Transverse colon (tissue), 4 donors: ENCODE data around the gene DVL1. TPM values are rescaled to one million over a fixed set of nuclear protein-coding genes. Genes with fewer than 3 reads are reported as not detected.
A peak's percentile ranks its signal among the peaks of the same experiment; 100 is the strongest.

Source experiments
- DNase-seq: peaks from one replicate; pipeline ENCODE4 v3.0.0-alpha.2; 2019
- H3K27ac ChIP-seq, 4 donors: fragments of 200-600 bp; sonication (generic); 2 replicates each; pipeline ENCODE4 v1.5.1; 2016 to 2018; ENCODE audit warnings: inconsistent platforms in 4 of 4
- H3K27me3 ChIP-seq: fragments of 200-600 bp; sonication (generic); 2 replicates; pipeline ENCODE4 v1.5.1; 2017; ENCODE audit warnings: inconsistent platforms
- H3K36me3 ChIP-seq, 4 donors: fragments of 200-600 bp; sonication (generic); 2 replicates each; pipeline ENCODE4 v1.5.1; 2017 to 2019; ENCODE audit warnings: inconsistent platforms in 4 of 4
- H3K4me1 ChIP-seq, 4 donors: fragments of 200-600 bp; sonication (generic); 2 replicates each; pipeline ENCODE4 v1.5.1; 2017 to 2020; ENCODE audit warnings: inconsistent platforms in 4 of 4
- H3K4me3 ChIP-seq, 4 donors: fragments of 200-600 bp; sonication (generic); 1 replicate in 1 of 4; 2 replicates in 3 of 4; pipeline versions ENCODE4 v1.5.1 to v1.6.1; 2017 to 2019; ENCODE audit warnings: inconsistent platforms in 4 of 4
- H3K9me3 ChIP-seq, 2 donors: fragments of 200-600 bp; sonication (generic); 2 replicates each; pipeline ENCODE4 v1.5.1; 2017 to 2019; ENCODE audit warnings: inconsistent platforms in 2 of 2
- CTCF ChIP-seq, 5 experiments: fragments of 200-600 bp in 3 of 5; fragments of 450-650 bp in 2 of 5; sonication (generic) in 3 of 5; IDR thresholded peaks; 1 replicate in 2 of 5; 2 replicates in 3 of 5; pipeline ENCODE4 v1.5.1; 2016 to 2017; ENCODE audit warnings: antibody characterized with exemption in 5 of 5, inconsistent platforms in 3 of 5, mild to moderate bottlenecking in 2 of 5, moderate library complexity in 1 of 5
- EP300 ChIP-seq: sonication (generic); formaldehyde crosslinking; IDR thresholded peaks from one replicate; pipeline ENCODE4 v1.6.1; 2017; ENCODE audit warnings: antibody characterized with exemption, low read depth
- POLR2A ChIP-seq: fragments of 450-650 bp; IDR thresholded peaks from one replicate; pipeline ENCODE4 v1.6.1; 2016; ENCODE audit warnings: antibody characterized with exemption, mild to moderate bottlenecking, moderate library complexity
- POLR2AphosphoS5 ChIP-seq, 3 donors: sonication (generic); formaldehyde crosslinking; IDR thresholded peaks; one replicate each; pipeline ENCODE4 v1.6.1; 2016; ENCODE audit warnings: antibody characterized with exemption in 3 of 3
- WGBS, 2 donors: methylation state at CpG; one replicate each; pipeline ENCODE4 v1.1.5; 2018; ENCODE audit warnings: low coverage in 1 of 2; 5-methylcytosine and 5-hydroxymethylcytosine counted together
- in situ Hi-C, 4 donors: fragments of 200-750 bp; cut with MboI; loops; one replicate each; pipeline versions ENCODE4 v1.15.0 to v1.15.1; 2017; ENCODE audit warnings: low sequenced_read_pairs in 3 of 4, low pct_ligation_motif_present in 1 of 4, low pct_unique_long_range_greater_than_20kb in 1 of 4
- intact Hi-C: fragments of 100-400 bp; cut with DNase I; formaldehyde crosslinking; loops from one replicate; pipeline ENCODE4 v1.15.1; 2023; ENCODE audit warnings: low total_unique reads
- small RNA-seq, 4 donors: library from RNA; depleted of rRNA; stranded (forward); fragments of <200 nt; gene quantifications; one replicate each; pipeline ENCODE3, GENCODE V24; 2016
- total RNA-seq, 4 donors: library from RNA; depleted of rRNA; stranded (reverse); fragments of >200 nt; gene quantifications; one replicate each; pipeline ENCODE4 v1.1.0, GENCODE V29; 2016

Gene DVL1
- total RNA-seq, 4 donors from 2014 or later = 103 to 182 (median 115) TPM

- in situ Hi-C loops (no loop called here), intact Hi-C loops (no loop called here)
- H3K4me1 ChIP-seq = peaks cover 5 to 26% (median 19%) of the 10 kb centered on the region in 4 donors
- H3K4me3 ChIP-seq = no peak overlapping the region
- WGBS, 2 donors = 54% methylated on average over 25 of the region's 50 CpGs; no CpG with 5 or more reads in 1 of the 2 donors
- no peak for DNase-seq
- H3K27ac ChIP-seq = no peak overlapping the region
- H3K9me3 ChIP-seq = no peaks in the 10 kb centered on the region
- TF ChIP-seq POLR2A (no peak), EP300 (no peak), POLR2AphosphoS5 (IDR thresholded peaks at IDR 0.05) (no peak), CTCF (IDR thresholded peaks at IDR 0.05) (no peak)
- H3K27me3 ChIP-seq = peaks cover 33% of the 10 kb centered on the region
- H3K36me3 ChIP-seq = no peaks in the 10 kb centered on the region
These were observed 62.6 kb downstream of the DVL1 start for GRCh38 chr1:1286313-1287261.

GRCh38 chr1:1285611-1286311 is 63.5 kb downstream of the DVL1 start:
- H3K27ac ChIP-seq = no peak overlapping the region
- no peak for TF ChIP-seq POLR2AphosphoS5 (IDR thresholded peaks at IDR 0.05)
- no peak for TF ChIP-seq POLR2A
- TF ChIP-seq EP300 = no peak
- TF ChIP-seq CTCF (IDR thresholded peaks at IDR 0.05) = no peak
- in situ Hi-C loops = no loop called here
- H3K27me3 ChIP-seq = peaks cover 33% of the 10 kb centered on the region
- 40% methylated on average over 31 of the region's 37 CpGs; no CpG with 5 or more reads in 1 of the 2 donors for WGBS, 2 donors
- no peaks in the 10 kb centered on the region for H3K36me3 ChIP-seq
- peak; percentile 46 for DNase-seq
- H3K4me1 ChIP-seq = peaks cover 8 to 24% (median 13%) of the 10 kb centered on the region in 4 donors
- intact Hi-C loops = no loop called here
- H3K9me3 ChIP-seq = no peaks in the 10 kb centered on the region
- H3K4me3 ChIP-seq = no peak overlapping the region

Small RNA genes lying within 50 kb of the gene (small RNA-seq; reads per million reads assigned to genes)
- 0 to 0.53 (median 0.26) reads per million in 4 donors for gene MIR6726

Other genes starting within 250 kb of the DVL1 start
- gene C1orf159, start 233.3 kb downstream of the DVL1 start, total RNA-seq = 100 to 1,000 TPM in 1 of 4 donors, 10 to 100 TPM in 3; 23.6 to 108 (median 47.3) TPM
- gene TTLL10, start 175.5 kb downstream of the DVL1 start, total RNA-seq = under 1 TPM in 2 of 4 donors, not detected in 2; 0.40 to 0.48 TPM
- 1 to 10 TPM in 2 of 4 donors, not detected in 2; 3.3 to 7.9 TPM for gene TNFRSF18, start 142.8 kb downstream of the DVL1 start, total RNA-seq
- 1 to 10 TPM in 1 of 4 donors, under 1 TPM in 1, not detected in 2; 0.55 to 4.8 TPM for gene TNFRSF4, start 135.3 kb downstream of the DVL1 start, total RNA-seq
- gene SDF4, start 117.4 kb downstream of the DVL1 start, total RNA-seq = 100 to 1,000 TPM; 153 to 267 (median 226) TPM
- 10 to 100 TPM in 3 of 4 donors, 1 to 10 TPM in 1; 8.5 to 24.9 (median 12.2) TPM for gene B3GALT6, start 117.2 kb downstream of the DVL1 start, total RNA-seq
- gene C1QTNF12, start 102.7 kb downstream of the DVL1 start, total RNA-seq = 10 to 100 TPM in 3 of 4 donors, not detected in 1; 11.9 to 52.8 (median 15.7) TPM
- gene UBE2J2, start 75.6 kb downstream of the DVL1 start, total RNA-seq = 100 to 1,000 TPM in 1 of 4 donors, 10 to 100 TPM in 3; 49.6 to 110 (median 59.1) TPM
- gene SCNN1D, start 69.0 kb downstream of the DVL1 start, total RNA-seq = 1 to 10 TPM; 1.5 to 3.5 (median 2.4) TPM
- gene ACAP3, start 41.5 kb downstream of the DVL1 start, total RNA-seq = 100 to 1,000 TPM in 2 of 4 donors, 10 to 100 TPM in 2; 52.4 to 190 (median 99.5) TPM
- gene PUSL1, start 40.8 kb downstream of the DVL1 start, total RNA-seq = 10 to 100 TPM in 3 of 4 donors, 1 to 10 TPM in 1; 7.0 to 35.9 (median 20.5) TPM
- gene INTS11, start 24.8 kb downstream of the DVL1 start, total RNA-seq = 100 to 1,000 TPM; 118 to 424 (median 140) TPM
- 100 to 1,000 TPM in 1 of 4 donors, 10 to 100 TPM in 3; 48.0 to 134 (median 77.7) TPM for gene CPTP, start 24.6 kb downstream of the DVL1 start, total RNA-seq
- 1 to 10 TPM in 2 of 4 donors, under 1 TPM in 1, not detected in 1; 0.40 to 2.0 (median 1.9) TPM for gene TAS1R3, start 18.1 kb downstream of the DVL1 start, total RNA-seq
- 100 to 1,000 TPM in 1 of 4 donors, 10 to 100 TPM in 3; 31.1 to 145 (median 57.1) TPM for gene MXRA8, start 9.1 kb upstream of the DVL1 start, total RNA-seq
- 100 to 1,000 TPM; 110 to 197 (median 167) TPM for gene AURKAIP1, start 25.8 kb upstream of the DVL1 start, total RNA-seq
- gene CCNL2, start 49.9 kb upstream of the DVL1 start, total RNA-seq = 100 to 1,000 TPM; 169 to 657 (median 349) TPM
- 100 to 1,000 TPM in 1 of 4 donors, 10 to 100 TPM in 3; 40.0 to 183 (median 97.0) TPM for gene MRPL20, start 57.9 kb upstream of the DVL1 start, total RNA-seq
- gene ANKRD65, start 71.9 kb upstream of the DVL1 start, total RNA-seq = 1 to 10 TPM in 3 of 4 donors, under 1 TPM in 1; 0.80 to 4.5 (median 1.9) TPM
- 10 to 100 TPM; 29.4 to 82.0 (median 51.6) TPM for gene VWA1, start 86.3 kb upstream of the DVL1 start, total RNA-seq
- gene ATAD3C, start 100.3 kb upstream of the DVL1 start, total RNA-seq = 1 to 10 TPM in 1 of 4 donors, under 1 TPM in 2, not detected in 1; 0.75 to 1.3 (median 1.00) TPM
- gene ATAD3B, start 122.3 kb upstream of the DVL1 start, total RNA-seq = 100 to 1,000 TPM in 1 of 4 donors, 10 to 100 TPM in 3; 15.6 to 269 (median 39.2) TPM
- 10 to 100 TPM; 14.6 to 34.4 (median 20.4) TPM for gene ATAD3A, start 162.7 kb upstream of the DVL1 start, total RNA-seq
- 10 to 100 TPM in 1 of 4 donors, 1 to 10 TPM in 2, not detected in 1; 3.8 to 27.3 (median 4.2) TPM for gene TMEM240, start 191.2 kb upstream of the DVL1 start, total RNA-seq
- 100 to 1,000 TPM in 3 of 4 donors, 10 to 100 TPM in 1; 95.0 to 162 (median 136) TPM for gene SSU72, start 225.4 kb upstream of the DVL1 start, total RNA-seq